Measurements from ENCODE around the gene MKX. TPM values are rescaled to one million over a fixed set of nuclear protein-coding genes. Genes with fewer than 3 reads are reported as not detected.

MKX gene
- total RNA-seq, 1 experiment from 2014 or later, result not detected

GRCh38 chr10:27655296-27655695 lies 90.3 kb downstream of the MKX start:
- no peaks in the 10 kb centered on the region for H3K36me3 ChIP-seq (ENCODE audit: control insufficient read depth, insufficient read depth, low read length)
- in situ Hi-C loops (cut with HindIII; ENCODE audit: low pct_unique_long_range_greater_than_20kb, low sequenced_read_pairs) (no loop called here), intact Hi-C loops (cut with micrococcal nuclease; ENCODE audit: unreplicated experiment) (loop anchor here (5.0 kb wide), 1 partner anchor 98 kb away; no protein-coding TSS in a partner anchor)
- ChIA-PET POLR2A (no interaction called here), CTCF (no interaction called here)
- DNase-seq (ENCODE audit: low read depth, low spot score), result no peak
- BruUV-seq (replicated peaks), result no TSS peak
- no peak for ATAC-seq
- H3K27me3 ChIP-seq (ENCODE audit: control insufficient read depth, insufficient read depth, low read length), result no peaks in the 10 kb centered on the region
- H3K27ac ChIP-seq (ENCODE audit: low read length), result no peak overlapping the region
- H3K9me3 ChIP-seq (ENCODE audit: control insufficient read depth, insufficient read depth, low read depth, low read length), result no peaks in the 10 kb centered on the region
- no peak overlapping the region for H3K4me3 ChIP-seq (ENCODE audit: low read depth in 2 of 2, low read length in 2 of 2)
- no peaks in the 10 kb centered on the region for H3K4me1 ChIP-seq (ENCODE audit: control insufficient read depth, insufficient read depth, low read length)
- TF ChIP-seq TCF7L2 (IDR thresholded peaks at IDR 0.05; ENCODE audit: low read depth, low read length) (no peak), REST (IDR thresholded peaks at IDR 0.05; ENCODE audit: insufficient read depth in 1 of 2, low read depth in 2 of 2, low read length in 1 of 2) (no peak), CTCF (IDR thresholded peaks at IDR 0.05) (no peak), SIN3A (IDR thresholded peaks at IDR 0.05; ENCODE audit: borderline replicate concordance, insufficient read depth, low read depth, low read length) (no peak), POLR2AphosphoS5 (IDR thresholded peaks at IDR 0.05; ENCODE audit: low read depth, low read length) (no peak)

GRCh38 chr10:27654284-27654683 lies 91.3 kb downstream of the MKX start:
- no peak for ATAC-seq
- H3K4me1 ChIP-seq (ENCODE audit: control insufficient read depth, insufficient read depth, low read length), result no peaks in the 10 kb centered on the region
- TF ChIP-seq POLR2AphosphoS5 (IDR thresholded peaks at IDR 0.05; ENCODE audit: low read depth, low read length) (no peak), REST (IDR thresholded peaks at IDR 0.05; ENCODE audit: insufficient read depth in 1 of 2, low read depth in 2 of 2, low read length in 1 of 2) (no peak), SIN3A (IDR thresholded peaks at IDR 0.05; ENCODE audit: borderline replicate concordance, insufficient read depth, low read depth, low read length) (no peak), TCF7L2 (IDR thresholded peaks at IDR 0.05; ENCODE audit: low read depth, low read length) (no peak), CTCF (IDR thresholded peaks at IDR 0.05) (no peak)
- DNase-seq (ENCODE audit: low read depth, low spot score), result no peak
- ChIA-PET CTCF (no interaction called here), POLR2A (no interaction called here)
- no peaks in the 10 kb centered on the region for H3K9me3 ChIP-seq (ENCODE audit: control insufficient read depth, insufficient read depth, low read depth, low read length)
- in situ Hi-C loops (cut with HindIII; ENCODE audit: low pct_unique_long_range_greater_than_20kb, low sequenced_read_pairs) (no loop called here), intact Hi-C loops (cut with micrococcal nuclease; ENCODE audit: unreplicated experiment) (no loop called here)
- no peaks in the 10 kb centered on the region for H3K36me3 ChIP-seq (ENCODE audit: control insufficient read depth, insufficient read depth, low read length)
- BruUV-seq (replicated peaks), result no TSS peak
- H3K4me3 ChIP-seq (ENCODE audit: low read depth in 2 of 2, low read length in 2 of 2), result no peak overlapping the region
- no peaks in the 10 kb centered on the region for H3K27me3 ChIP-seq (ENCODE audit: control insufficient read depth, insufficient read depth, low read length)
- H3K27ac ChIP-seq (ENCODE audit: low read length), result no peak overlapping the region

All from Panc1 (cell line).